NCI-H2107 (cell line): ENCODE measurements around the gene PSMD5.

Experiments used
- DNase-seq: peaks from one replicate; lab custom pipeline; 2025; lab: John Stamatoyannopoulos, UW

The PSMD5 gene

GRCh38 chr9:120855827-120856670 is 13.3 kb upstream of the PSMD5 start:
- DNase-seq: no peak

- DNase-seq: no peak
Observed at GRCh38 chr9:120854596-120855327, 12.0 kb upstream of the PSMD5 start.

- no peak for DNase-seq
Observed at GRCh38 chr9:120853198-120853597, 10.5 kb upstream of the PSMD5 start.

- DNase-seq: no peak
Observed at GRCh38 chr9:120852240-120853010, 9.7 kb upstream of the PSMD5 start.

GRCh38 chr9:120851449-120851848 is 8.7 kb upstream of the PSMD5 start:
- no peak for DNase-seq

- DNase-seq: no peak
Observed at GRCh38 chr9:120850315-120850714, 7.6 kb upstream of the PSMD5 start.

GRCh38 chr9:120846906-120847305 is 4.2 kb upstream of the PSMD5 start:
- no peak for DNase-seq

GRCh38 chr9:120846251-120846889 is 3.6 kb upstream of the PSMD5 start:
- no peak for DNase-seq

- no peak for DNase-seq
Observed at GRCh38 chr9:120845255-120845654, 2.5 kb upstream of the PSMD5 start.

GRCh38 chr9:120841930-120842684 is 615 bp downstream of the PSMD5 start:
- DNase-seq: no peak

- DNase-seq: no peak
Observed at GRCh38 chr9:120839146-120839545, 3.6 kb downstream of the PSMD5 start.

- DNase-seq: no peak
Observed at GRCh38 chr9:120837921-120838320, 4.8 kb downstream of the PSMD5 start.

- DNase-seq: no peak
Observed at GRCh38 chr9:120833325-120833724, 9.4 kb downstream of the PSMD5 start.

GRCh38 chr9:120832807-120833206 is 9.9 kb downstream of the PSMD5 start:
- DNase-seq: no peak

- no peak for DNase-seq
Observed at GRCh38 chr9:120830865-120831264, 11.9 kb downstream of the PSMD5 start.

- no peak for DNase-seq
Observed at GRCh38 chr9:120830151-120830550, 12.6 kb downstream of the PSMD5 start.

GRCh38 chr9:120829650-120830049 is 13.1 kb downstream of the PSMD5 start:
- no peak for DNase-seq

- no peak for DNase-seq
Observed at GRCh38 chr9:120820095-120820494, 22.6 kb downstream of the PSMD5 start.

- DNase-seq: no peak
Observed at GRCh38 chr9:120818595-120818994, 24.1 kb downstream of the PSMD5 start.

- no peak for DNase-seq
Observed at GRCh38 chr9:120815075-120815474, 27.6 kb downstream of the PSMD5 start.

- DNase-seq: no peak
Observed at GRCh38 chr9:120808931-120809330, 33.8 kb downstream of the PSMD5 start.
